HuH-7 (cell line): Measurements from ENCODE around the gene PRR35.
"Not testable (repeated sequence)": the region's sequence is repeated elsewhere in the genome, so short reads cannot be mapped to it uniquely, and the experiment has no call there.

ENCODE experiments used
- DNase-seq: peaks from one replicate; pipeline ENCODE4 v3.0.0; 2011; ENCODE audit warnings: low spot score

The PRR35 gene

GRCh38 chr16:595094-595528, 34.9 kb downstream of the PRR35 start:
- DNase-seq, result no peak

GRCh38 chr16:595942-596735, 35.9 kb downstream of the PRR35 start:
- DNase-seq, result no peak

- DNase-seq, result no peak
Observed at GRCh38 chr16:596736-597060, 36.5 kb downstream of the PRR35 start.

- not testable (repeated sequence) for DNase-seq
Observed at GRCh38 chr16:597655-598054, 37.5 kb downstream of the PRR35 start.

- DNase-seq, result no peak
Observed at GRCh38 chr16:598823-599739, 38.9 kb downstream of the PRR35 start.

- DNase-seq, result peak; percentile 39
Observed at GRCh38 chr16:600781-601180, 40.6 kb downstream of the PRR35 start.

- DNase-seq, result no peak
Observed at GRCh38 chr16:603933-604332, 43.7 kb downstream of the PRR35 start.

- no peak for DNase-seq
Observed at GRCh38 chr16:606656-607307, 46.6 kb downstream of the PRR35 start.

- DNase-seq, result no peak
Observed at GRCh38 chr16:608019-608418, 47.8 kb downstream of the PRR35 start.

GRCh38 chr16:609316-609715, 49.1 kb downstream of the PRR35 start:
- no peak for DNase-seq

- no peak for DNase-seq
Observed at GRCh38 chr16:609984-610383, 49.8 kb downstream of the PRR35 start.

GRCh38 chr16:610513-611381, 50.6 kb downstream of the PRR35 start:
- peak; percentile 59 for DNase-seq

- DNase-seq, result no peak
Observed at GRCh38 chr16:615122-615521, 54.9 kb downstream of the PRR35 start.
